ENCODE measurements around the gene SUCLG2.

The SUCLG2 gene

DNA sequence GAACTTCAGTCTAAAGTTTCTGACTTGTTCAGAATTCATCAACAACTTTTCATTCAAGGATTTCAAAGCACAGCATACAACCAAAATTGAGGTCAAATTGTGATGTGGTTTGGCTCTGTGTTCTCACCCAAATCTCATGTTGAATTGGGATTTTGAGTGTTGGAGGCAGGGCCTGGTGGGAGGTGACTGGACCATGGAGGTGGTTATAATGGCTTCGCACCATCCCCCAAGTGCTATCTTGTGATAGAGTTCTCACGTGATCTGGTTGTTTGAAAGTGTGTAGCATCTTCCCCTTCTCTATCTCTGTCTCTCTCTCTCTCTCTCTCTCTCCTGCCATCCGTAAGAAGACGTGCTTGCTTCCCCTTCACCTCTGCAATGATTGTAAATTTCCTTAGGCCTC lies 19.6 kb upstream of the SUCLG2 start:
- TF ChIP-seq, protein P1, sequence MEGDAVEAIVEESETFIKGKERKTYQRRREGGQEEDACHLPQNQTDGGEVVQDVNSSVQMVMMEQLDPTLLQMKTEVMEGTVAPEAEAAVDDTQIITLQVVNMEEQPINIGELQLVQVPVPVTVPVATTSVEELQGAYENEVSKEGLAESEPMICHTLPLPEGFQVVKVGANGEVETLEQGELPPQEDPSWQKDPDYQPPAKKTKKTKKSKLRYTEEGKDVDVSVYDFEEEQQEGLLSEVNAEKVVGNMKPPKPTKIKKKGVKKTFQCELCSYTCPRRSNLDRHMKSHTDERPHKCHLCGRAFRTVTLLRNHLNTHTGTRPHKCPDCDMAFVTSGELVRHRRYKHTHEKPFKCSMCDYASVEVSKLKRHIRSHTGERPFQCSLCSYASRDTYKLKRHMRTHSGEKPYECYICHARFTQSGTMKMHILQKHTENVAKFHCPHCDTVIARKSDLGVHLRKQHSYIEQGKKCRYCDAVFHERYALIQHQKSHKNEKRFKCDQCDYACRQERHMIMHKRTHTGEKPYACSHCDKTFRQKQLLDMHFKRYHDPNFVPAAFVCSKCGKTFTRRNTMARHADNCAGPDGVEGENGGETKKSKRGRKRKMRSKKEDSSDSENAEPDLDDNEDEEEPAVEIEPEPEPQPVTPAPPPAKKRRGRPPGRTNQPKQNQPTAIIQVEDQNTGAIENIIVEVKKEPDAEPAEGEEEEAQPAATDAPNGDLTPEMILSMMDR (IDR thresholded peaks at IDR 0.05; ENCODE audit: insufficient read depth, low read depth, low read length, missing control alignments): no peak
- DNase-seq (ENCODE audit: low read depth): no peak

DNA sequence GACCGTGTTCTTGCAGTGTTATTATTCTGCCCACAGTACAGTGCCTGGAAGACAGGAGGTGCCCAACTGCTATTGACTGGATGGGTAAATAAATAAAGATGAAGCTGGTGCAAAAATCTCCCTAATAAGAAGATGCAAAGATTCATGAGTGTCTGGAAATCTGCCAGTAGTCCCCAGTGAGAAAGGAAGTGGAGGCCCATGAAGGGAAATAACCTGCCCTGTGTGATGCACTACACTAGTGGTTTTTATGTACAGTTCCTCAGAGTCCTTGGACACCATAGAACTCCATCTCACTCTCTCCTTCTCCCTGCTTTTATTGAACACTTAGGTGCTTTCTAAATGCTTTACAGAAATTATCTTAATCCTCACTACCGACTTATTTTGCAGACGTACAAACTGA lies 8.3 kb upstream of the SUCLG2 start:
- TF ChIP-seq, protein P1 (IDR thresholded peaks at IDR 0.05; ENCODE audit: insufficient read depth, low read depth, low read length, missing control alignments): no peak
- DNase-seq (ENCODE audit: low read depth): peak; percentile 29
- H3K4me3 ChIP-seq (ENCODE audit: low read depth, low read length): no peak overlapping the region

More for the DNA sequence above, 19.6 kb upstream of the SUCLG2 start:
- H3K4me3 ChIP-seq (ENCODE audit: low read depth, low read length): no peak overlapping the region

DNA sequence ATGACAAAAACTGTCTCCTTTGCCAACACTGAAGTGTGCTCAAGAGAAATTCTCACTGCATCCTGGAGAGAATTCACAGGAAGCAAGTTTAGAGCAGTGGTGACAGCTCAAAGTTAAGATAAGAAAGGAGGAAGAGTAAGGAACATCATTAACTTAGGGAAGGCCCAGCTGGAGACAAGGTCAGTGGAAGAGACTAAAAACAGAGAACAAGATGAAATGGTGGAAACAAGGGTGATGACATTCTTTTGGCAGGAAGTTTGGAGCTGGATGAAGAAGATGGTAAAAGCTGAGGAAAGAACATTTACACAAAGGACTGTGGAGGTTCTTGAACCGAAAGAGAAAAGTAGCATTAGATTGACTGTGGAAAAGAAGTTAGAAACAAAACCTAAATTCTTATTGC lies 6.7 kb upstream of the SUCLG2 start:
- TF ChIP-seq, protein P1 (IDR thresholded peaks at IDR 0.05; ENCODE audit: insufficient read depth, low read depth, low read length, missing control alignments): no peak

DNA sequence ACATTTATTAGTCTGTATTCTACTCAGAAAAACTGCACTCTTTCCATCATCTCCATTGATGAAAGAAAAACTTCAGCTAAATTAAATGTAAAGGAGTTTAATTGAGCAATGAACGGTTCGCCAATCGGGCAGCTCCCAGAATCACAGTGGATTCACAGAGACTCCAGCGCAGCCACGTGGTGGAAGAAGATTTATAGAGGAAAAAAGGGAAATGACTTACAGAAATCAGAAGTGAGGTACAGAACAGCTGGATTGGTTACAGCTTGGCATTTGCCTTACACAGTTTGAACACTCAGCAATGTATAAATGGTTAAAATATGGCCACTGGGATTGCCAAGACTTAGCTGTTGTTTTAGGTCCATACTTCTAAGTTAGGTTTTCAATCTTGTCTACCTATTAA lies 2.8 kb upstream of the SUCLG2 start:
- no peak for DNase-seq (ENCODE audit: low read depth)
- H3K4me3 ChIP-seq (ENCODE audit: low read depth, low read length): no peak overlapping the region
- TF ChIP-seq, protein P1 (IDR thresholded peaks at IDR 0.05; ENCODE audit: insufficient read depth, low read depth, low read length, missing control alignments): no peak

More for the DNA sequence above, 6.7 kb upstream of the SUCLG2 start:
- no peak for DNase-seq (ENCODE audit: low read depth)
- no peak overlapping the region for H3K4me3 ChIP-seq (ENCODE audit: low read depth, low read length)

DNA sequence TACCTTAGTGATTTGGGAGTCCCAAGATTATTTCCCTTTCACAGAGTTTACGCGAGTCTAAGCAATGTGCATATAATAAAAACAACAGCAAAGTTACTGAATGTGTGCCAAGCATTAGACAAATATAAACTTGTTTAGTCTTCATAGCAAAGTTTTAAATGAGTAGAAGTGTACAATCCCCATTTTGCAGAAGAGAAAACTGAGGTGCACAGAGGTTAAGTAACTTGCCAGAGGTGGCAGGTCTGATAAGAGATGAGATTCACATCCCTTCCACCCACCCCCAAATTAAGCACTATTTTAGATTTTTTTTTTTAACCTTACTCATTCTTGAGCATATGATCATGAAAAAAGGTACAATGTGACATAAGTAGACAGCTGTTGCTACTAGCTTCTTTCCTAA lies 2.2 kb upstream of the SUCLG2 start:
- DNase-seq (ENCODE audit: low read depth): no peak
- no peak overlapping the region for H3K4me3 ChIP-seq (ENCODE audit: low read depth, low read length)
- TF ChIP-seq, protein P1 (IDR thresholded peaks at IDR 0.05; ENCODE audit: insufficient read depth, low read depth, low read length, missing control alignments): no peak

DNA sequence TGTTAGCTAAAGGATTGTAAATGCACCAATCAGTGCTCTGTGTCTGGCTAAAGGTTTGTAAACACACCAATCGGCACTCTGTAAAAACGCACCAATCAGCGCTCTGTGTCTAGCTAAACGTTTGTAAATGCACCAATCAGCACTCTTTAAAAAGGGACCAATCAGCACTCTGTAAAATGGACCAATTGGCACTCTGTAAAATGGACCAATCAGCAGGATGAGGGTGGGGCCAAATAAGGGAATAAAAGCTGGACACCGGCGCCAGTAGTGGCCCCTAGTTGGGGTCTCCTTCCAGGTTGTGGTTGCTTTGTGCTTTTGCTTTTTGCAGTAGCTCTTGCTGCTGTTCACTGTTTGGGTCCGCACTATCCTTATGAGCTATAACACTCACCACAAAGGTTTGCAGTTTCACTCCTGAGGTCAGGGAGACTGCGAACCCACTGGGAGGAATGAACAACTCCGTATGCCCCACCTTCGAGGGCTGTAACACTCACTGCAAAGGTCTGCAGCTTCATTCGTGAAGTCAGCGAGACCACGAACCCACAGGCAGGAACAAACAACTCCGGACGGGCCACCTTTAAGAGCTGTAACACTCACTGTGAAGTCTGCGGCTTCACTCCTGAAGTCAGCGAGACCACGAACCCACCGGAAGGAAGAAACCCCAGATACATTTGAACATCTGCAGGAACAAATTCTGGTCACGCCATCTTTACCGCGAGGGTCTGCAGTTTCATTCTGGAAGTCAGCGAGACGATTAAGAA lies 1.1 kb upstream of the SUCLG2 start:
- peak; percentile 92 for DNase-seq (ENCODE audit: low read depth)
- TF ChIP-seq, protein P1 (IDR thresholded peaks at IDR 0.05; ENCODE audit: insufficient read depth, low read depth, low read length, missing control alignments): no peak
- H3K4me3 ChIP-seq (ENCODE audit: low read depth, low read length): peak overlapping the region; percentile 95

DNA sequence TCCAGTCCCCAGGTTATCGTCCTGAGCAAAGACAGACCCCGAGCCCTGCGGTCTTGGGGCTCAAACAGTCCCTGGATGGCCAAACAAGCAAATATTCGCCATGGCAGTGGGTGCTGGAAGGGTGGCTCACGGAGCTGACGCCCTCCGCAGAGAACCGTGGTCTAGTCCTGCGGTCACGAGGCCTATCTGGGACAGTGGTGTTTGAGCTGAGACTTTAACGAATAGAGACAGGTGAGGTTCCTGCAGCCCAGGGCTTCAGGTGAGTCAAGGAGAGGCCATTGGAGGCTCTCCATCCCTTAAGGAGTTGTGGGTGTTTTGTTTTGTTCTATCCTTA lies 399 bp upstream of the SUCLG2 start:
- no peak for DNase-seq (ENCODE audit: low read depth)
- TF ChIP-seq, protein P1 (IDR thresholded peaks at IDR 0.05; ENCODE audit: insufficient read depth, low read depth, low read length, missing control alignments): no peak

More for the DNA sequence above, 399 bp upstream of the SUCLG2 start:
- peak overlapping the region; percentile 95 for H3K4me3 ChIP-seq (ENCODE audit: low read depth, low read length)

All from GM12865 (cell line).